Eye (tissue), 1 donor: Measurements from ENCODE around the gene OR2L2.
"Not testable (repeated sequence)": the region's sequence is repeated elsewhere in the genome, so short reads cannot be mapped to it uniquely, and the experiment has no call there.

Source experiments
- DNase-seq: peaks from one replicate; pipeline ENCODE4 v3.0.0-alpha.2; 2015

OR2L2 gene, protein sequence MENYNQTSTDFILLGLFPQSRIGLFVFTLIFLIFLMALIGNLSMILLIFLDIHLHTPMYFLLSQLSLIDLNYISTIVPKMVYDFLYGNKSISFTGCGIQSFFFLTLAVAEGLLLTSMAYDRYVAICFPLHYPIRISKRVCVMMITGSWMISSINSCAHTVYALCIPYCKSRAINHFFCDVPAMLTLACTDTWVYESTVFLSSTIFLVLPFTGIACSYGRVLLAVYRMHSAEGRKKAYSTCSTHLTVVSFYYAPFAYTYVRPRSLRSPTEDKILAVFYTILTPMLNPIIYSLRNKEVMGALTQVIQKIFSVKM

DNA sequence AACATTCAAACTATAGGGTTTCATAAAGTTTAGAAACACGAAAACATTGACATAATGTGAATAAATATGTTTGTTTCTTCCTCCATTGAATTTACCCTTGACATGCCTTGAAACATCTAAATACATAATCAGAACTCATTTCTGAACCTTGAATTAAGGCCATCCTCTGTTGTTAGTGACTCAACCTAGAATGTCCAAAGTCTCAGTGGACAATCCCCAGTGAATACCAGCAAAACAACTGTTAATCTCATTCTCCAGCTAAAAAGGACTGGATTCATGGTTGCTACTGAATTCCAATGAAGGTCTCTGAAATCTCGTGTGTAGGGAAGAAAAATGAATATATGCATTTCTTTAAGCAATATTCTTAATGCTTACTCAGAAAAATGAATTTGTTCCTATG lies at the start of gene OR2L2:
OR2L2 (plus strand) TSS at position 301 of the 400 bp plus-strand sequence. CDS start 8,198 bp downstream, outside the sequence.
- no peak for DNase-seq

GRCh38 chr1:247992986-247993385 lies 36.9 kb upstream of the OR2L2 start:
- DNase-seq = no peak

- DNase-seq = no peak
Observed at GRCh38 chr1:247998811-247999210, 31.1 kb upstream of the OR2L2 start.

DNA sequence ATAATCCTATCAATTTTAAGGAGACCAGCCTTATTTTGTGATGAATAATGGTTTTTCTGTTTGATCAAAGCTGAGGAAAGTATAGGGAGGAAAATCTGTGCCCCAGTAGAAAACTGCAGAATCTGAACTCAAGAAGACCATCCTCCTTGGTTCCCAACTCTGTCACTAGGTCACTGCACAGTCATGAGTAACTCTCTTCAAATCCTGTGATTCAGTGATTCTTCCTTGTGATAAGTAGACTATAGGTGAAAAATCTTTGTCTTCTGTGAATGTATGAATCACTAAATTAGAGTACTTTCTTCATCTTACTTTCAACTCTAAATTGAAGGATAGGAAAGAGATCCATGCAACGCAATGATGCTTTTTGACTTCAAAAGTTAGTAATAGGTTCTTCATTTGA lies 29.7 kb upstream of the OR2L2 start:
- no peak for DNase-seq

- no peak for DNase-seq
Observed at GRCh38 chr1:248007778-248008177, 22.1 kb upstream of the OR2L2 start.

DNA sequence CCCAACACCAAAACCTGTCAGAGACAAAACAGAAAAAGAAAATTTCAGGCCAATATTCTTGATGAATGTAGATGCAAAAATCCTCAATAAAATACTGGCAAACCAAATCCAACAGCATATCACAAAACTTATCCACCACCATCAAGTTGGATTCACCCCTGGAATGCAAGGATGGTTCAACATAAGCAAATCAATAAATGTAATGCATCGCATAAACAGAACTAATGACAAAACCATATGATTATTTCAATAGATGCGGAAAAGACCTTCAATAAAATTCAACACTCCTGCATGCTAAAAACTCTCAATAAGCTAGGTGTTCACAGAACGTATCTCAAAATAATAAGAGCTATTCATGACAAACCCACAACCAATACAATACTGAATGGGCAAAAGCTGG lies 20.2 kb upstream of the OR2L2 start:
- peak; percentile 2 for DNase-seq

GRCh38 chr1:248013229-248013710 lies 16.6 kb upstream of the OR2L2 start, which contains the start of gene OR2L5:
Gene OR2L5, plus strand, starts transcription at chr1:248013660. Its CDS starts 8,288 bp downstream, at chr1:248021948.
- DNase-seq = no peak

GRCh38 chr1:248015803-248016202 lies 14.1 kb upstream of the OR2L2 start:
- DNase-seq = no peak

DNA sequence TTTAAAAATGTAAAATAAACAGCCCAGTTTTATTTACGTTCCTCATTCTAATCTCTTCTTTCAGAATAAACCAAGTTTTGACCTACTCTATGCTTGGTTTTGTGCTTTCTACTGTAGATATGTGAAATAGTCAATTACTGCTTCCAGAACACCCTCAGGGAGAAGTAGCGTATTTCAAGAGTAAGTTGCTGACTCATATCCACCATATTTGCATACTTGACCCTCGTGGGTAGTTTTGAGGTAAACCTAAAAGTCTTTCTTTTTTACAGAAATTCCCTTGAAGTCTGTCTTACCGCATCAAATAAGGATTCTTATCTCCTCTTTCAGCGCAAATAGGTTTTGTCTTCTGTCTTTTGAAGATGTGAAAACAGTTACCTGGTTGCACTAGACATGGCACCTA lies 15.3 kb downstream of the OR2L2 start:
- no peak for DNase-seq

DNA sequence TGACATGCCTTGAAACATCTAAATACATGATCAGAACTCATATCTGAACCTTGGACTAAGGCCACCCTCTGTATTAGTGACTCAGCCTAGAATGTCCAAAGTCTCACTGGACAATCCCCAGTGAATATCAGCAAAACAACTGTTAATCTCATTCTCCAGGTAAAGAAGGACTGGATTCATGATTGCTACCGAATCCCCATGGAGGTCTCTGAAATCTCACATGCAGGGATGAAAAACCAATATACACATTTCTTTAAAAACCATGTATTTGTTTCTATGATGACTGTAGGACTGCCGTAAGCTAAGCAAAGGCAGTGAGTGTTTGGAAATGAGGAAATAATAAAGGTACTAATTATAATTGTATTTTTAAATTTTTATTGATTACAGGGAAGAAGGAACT lies 16.7 kb downstream of the OR2L2 start, which contains the start of gene OR2L3:
OR2L3 (plus strand) TSS at position 301 of the 400 bp plus-strand sequence. CDS start 13,846 bp downstream, outside the sequence.
- no peak for DNase-seq

DNA sequence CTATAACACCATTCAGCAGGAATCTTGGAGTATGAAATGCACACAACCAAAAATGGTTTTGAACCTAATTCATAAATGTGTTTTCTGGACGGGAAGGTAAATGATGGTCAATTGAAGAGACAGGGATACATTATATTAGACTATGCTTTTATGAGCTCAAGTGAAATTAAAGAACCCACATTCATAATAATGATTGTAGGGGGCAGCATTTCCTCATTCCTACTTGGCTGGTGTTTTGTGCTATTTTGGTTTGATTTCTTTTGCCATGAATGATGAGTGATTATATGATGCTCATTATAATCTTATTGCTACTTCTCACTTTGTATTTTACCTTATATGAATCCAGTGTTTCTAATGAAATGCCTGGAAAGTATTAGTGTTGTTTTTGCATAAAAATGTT lies 17.1 kb downstream of the OR2L2 start:
- no peak for DNase-seq

GRCh38 chr1:248054671-248055070 lies 24.8 kb downstream of the OR2L2 start:
- DNase-seq = no peak

DNA sequence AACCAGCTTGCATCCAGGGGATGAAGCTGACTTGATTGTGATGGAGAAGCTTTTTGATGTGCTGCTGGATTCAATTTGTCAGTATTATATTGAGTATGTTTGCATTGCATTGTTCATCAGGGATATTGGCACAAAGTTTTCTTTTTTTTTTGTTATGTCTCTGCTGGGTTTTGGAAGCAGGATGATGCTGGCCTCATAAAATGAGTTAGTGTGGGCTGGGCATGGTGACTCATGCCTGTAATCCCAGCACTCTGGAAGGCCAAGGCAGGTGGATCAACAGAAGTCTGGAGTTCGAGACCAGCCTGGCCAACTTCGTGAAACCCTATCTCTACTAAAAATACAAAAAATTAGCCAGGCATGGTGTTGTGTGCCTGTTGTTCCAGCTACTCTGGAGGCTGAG lies 25.4 kb downstream of the OR2L2 start:
- no peak for DNase-seq

DNA sequence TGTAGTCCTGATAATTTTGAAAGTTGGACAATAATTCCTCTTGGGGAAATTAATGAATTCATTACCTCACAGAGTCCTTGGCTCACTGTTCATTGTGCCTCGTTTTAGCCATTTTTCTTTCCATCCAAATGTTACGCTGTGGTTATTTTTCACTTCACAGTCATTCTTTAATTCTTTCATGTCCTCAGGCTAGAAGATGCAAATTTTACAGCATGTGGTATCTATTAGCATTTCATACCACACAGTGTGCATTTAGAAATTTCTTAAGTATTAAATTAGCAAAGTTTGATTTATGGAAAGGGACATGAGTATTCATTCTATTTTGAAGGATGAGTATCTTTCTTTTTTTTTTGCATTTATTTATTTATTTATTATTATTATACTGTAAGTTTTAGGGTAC lies 35.2 kb downstream of the OR2L2 start:
- no peak for DNase-seq

- DNase-seq = no peak
Observed at GRCh38 chr1:248065604-248066003, 35.7 kb downstream of the OR2L2 start.

- not testable (repeated sequence) for DNase-seq
Observed at GRCh38 chr1:248083864-248084263, 54.0 kb downstream of the OR2L2 start.
